H7 (cell line): ENCODE results near the gene HINT2. TPM values are rescaled to one million over a fixed set of nuclear protein-coding genes. Genes with fewer than 3 reads are reported as not detected.

Experiments
- DNase-seq: peaks from one replicate; pipeline ENCODE4 v3.0.0; 2012
- H3K27me3 ChIP-seq: 2 replicates; pipeline ENCODE4 v1.6.0; 2011; ENCODE audit warnings: mild to moderate bottlenecking, low read length; ENCODE audit not compliant: control insufficient read depth, insufficient read depth
- H3K36me3 ChIP-seq: replicated peaks from 2 replicates; pipeline ENCODE4 v1.5.1; 2011; ENCODE audit warnings: low read length; ENCODE audit not compliant: control insufficient read depth, insufficient read depth
- H3K4me3 ChIP-seq: 2 replicates; pipeline ENCODE4 v1.5.1; 2011; ENCODE audit warnings: low read depth, mild to moderate bottlenecking, control low read depth, low read length, moderate library complexity; ENCODE audit not compliant: insufficient read depth
- total RNA-seq: library from RNA; depleted of rRNA; stranded (reverse); fragments of >200 nt; shearing (Covaris generic); gene quantifications from 2 replicates; pipeline ENCODE4 v1.2.3, GENCODE V29; 2014; rRNA removed

The HINT2 gene
- total RNA-seq, 1 experiment from 2014 or later, result 53.8 TPM

- H3K4me3 ChIP-seq, result no peak overlapping the region
- H3K27me3 ChIP-seq, result no peaks in the 10 kb centered on the region
- no peak for DNase-seq
- no peaks in the 10 kb centered on the region for H3K36me3 ChIP-seq
Observed at GRCh38 chr9:35763181-35763580, 51.7 kb downstream of the HINT2 start.

Other genes starting within 250 kb of the HINT2 start
- 6.0 and 11.9 TPM in 2 replicates for gene TESK1, start 209.8 kb downstream of the HINT2 start, total RNA-seq
- gene CD72, start 196.6 kb downstream of the HINT2 start, total RNA-seq, result 1.9 and 4.6 TPM in 2 replicates
- gene SIT1, start 164.1 kb downstream of the HINT2 start, total RNA-seq, result 0.69 and 2.3 TPM in 2 replicates
- gene RMRP, start 157.0 kb downstream of the HINT2 start, total RNA-seq, result 10,629 and 14,347 TPM in 2 replicates
- gene CCDC107, start 156.8 kb downstream of the HINT2 start, total RNA-seq, result 4.1 and 9.3 TPM in 2 replicates
- gene ARHGEF39, start 149.8 kb downstream of the HINT2 start, total RNA-seq, result 17.4 and 21.4 TPM in 2 replicates
- gene CA9, start 141.1 kb downstream of the HINT2 start, total RNA-seq, result 0.78 TPM in 1 of 2 replicates, not detected in the other
- 117 and 129 TPM in 2 replicates for gene TPM2, start 125.1 kb downstream of the HINT2 start, total RNA-seq
- gene TLN1, start 82.8 kb downstream of the HINT2 start, total RNA-seq, result 91.2 and 106 TPM in 2 replicates
- gene CREB3, start 82.4 kb downstream of the HINT2 start, total RNA-seq, result 26.0 and 28.6 TPM in 2 replicates
- gene GBA2, start 65.8 kb downstream of the HINT2 start, total RNA-seq, result 75.2 and 85.5 TPM in 2 replicates
- 14.4 and 16.4 TPM in 2 replicates for gene RGP1, start 65.8 kb downstream of the HINT2 start, total RNA-seq
- gene MSMP, start 60.8 kb downstream of the HINT2 start, total RNA-seq, result not detected in 2 replicates
- gene NPR2, start 23.5 kb downstream of the HINT2 start, total RNA-seq, result 6.4 and 7.5 TPM in 2 replicates
- 0.15 and 0.55 TPM in 2 replicates for gene SPAG8, start 2.8 kb downstream of the HINT2 start, total RNA-seq
- gene FAM221B, start 13.7 kb upstream of the HINT2 start, total RNA-seq, result not detected in 2 replicates
- 2.0 and 3.1 TPM in 2 replicates for gene TMEM8B, start 14.2 kb upstream of the HINT2 start, total RNA-seq
- gene OR13J1, start 55.4 kb upstream of the HINT2 start, total RNA-seq, result not detected in 2 replicates
- 0.21 TPM in 1 of 2 replicates, not detected in the other for gene HRCT1, start 91.2 kb upstream of the HINT2 start, total RNA-seq
- 0.07 TPM in 1 of 2 replicates, not detected in the other for gene SPAAR, start 94.4 kb upstream of the HINT2 start, total RNA-seq
- gene OR2S2, start 143.1 kb upstream of the HINT2 start, total RNA-seq, result not detected in 2 replicates
- gene RECK, start 221.9 kb upstream of the HINT2 start, total RNA-seq, result 11.7 and 16.1 TPM in 2 replicates